Activated CD8-positive, alpha-beta memory T cell treated with anti-CD3 and anti-CD28 coated beads for 1 hour (primary cell): ENCODE results near the gene CDK2AP2.

Experiments used
- DNase-seq, 2 donors: peaks; one replicate each; pipeline ENCODE4 v3.0.0-alpha.2; 2020; ENCODE audit warnings: low read depth in 1 of 2; ENCODE audit errors: extremely low read depth in 1 of 2

Gene CDK2AP2

DNA sequence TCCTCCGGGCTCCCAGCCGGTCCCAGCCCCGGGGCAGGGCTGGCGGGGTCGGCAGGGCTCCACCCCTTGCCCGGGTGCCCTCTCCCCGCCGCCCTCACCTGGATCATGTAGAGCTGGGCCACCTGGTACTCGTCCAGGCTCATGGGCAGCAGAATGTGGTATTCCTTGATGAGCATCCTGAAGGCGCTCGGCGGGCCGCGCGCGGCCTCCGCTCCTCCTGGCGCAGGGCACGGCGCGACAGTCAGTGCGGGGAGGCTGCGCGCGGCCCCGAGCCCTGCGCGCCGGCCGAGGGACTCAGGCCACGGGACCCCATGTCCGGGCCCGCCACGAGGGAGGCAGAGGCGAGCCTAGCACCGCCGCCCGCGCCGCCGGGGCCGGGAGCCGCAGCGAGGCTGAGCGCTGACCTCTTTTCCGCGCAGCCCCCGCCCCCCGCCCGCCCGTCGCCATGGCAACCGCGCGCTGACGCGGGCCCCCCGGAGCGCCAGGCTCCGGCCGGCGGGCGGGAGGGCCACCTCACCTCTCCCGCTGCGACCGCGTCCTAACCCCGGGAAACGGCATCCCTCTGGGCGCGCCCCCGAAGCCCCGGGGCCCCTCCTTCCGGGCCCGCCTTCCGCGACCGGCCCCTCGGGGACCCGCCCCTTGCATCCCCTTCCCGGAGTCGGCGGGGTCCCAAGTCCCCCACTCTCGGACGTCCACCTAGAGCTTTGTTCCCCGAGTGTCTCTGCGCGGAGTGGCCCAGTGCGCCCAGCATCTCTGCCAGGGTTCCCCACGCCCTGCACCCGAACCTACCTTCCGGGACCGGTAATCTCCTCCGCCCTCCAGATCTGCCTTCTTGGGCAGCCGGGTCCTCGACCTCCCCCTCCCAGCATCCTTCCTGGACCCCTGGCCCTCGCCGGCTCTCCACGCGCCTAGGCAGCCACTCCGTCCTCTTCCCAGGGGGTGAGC, 3.7 kb downstream of the CDK2AP2 start:
- no peak for DNase-seq

DNA sequence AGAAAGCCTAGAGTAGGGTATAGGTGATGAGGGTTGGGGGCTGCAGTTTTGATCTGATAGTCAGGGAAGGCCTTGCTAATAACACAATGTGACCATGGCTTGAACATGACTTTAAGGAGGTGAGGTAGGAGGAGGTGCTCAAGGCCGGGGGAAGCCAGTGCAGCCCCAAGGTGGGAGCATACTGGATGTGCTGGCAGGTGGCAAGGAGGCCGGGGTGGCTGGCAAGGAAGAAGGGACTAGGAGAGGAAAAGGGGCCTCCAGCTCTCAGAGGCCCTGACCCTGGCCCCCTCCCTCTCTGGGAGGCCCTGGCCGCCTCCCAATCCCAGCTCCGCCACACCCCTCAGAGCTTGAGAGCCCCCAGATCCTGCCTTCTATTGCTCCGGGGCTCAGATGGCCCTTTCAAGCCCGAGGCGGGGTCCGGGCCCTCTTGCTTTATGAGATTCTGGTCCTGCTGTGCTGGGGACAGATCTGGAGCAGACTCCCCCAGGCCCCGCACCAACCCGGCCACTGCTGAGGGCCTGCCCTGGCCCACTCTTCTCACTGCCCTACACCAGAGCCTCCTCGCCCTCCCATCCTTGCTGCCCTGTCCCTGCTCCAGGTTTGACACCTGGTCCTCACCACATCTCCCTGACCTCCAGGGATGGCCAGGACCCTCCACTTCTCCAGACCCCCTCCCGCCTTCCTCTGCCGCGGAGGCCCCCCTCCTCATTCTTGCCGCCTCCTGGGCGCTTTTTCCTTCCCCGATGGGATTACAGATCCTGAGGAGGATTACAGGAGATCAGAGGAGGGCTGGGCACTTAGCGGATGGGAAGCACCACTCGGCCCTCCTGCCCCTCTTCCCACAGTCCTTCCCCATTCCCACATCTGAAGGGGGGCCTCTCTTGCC, 4.6 kb downstream of the CDK2AP2 start:
- DNase-seq, result no peak

DNA sequence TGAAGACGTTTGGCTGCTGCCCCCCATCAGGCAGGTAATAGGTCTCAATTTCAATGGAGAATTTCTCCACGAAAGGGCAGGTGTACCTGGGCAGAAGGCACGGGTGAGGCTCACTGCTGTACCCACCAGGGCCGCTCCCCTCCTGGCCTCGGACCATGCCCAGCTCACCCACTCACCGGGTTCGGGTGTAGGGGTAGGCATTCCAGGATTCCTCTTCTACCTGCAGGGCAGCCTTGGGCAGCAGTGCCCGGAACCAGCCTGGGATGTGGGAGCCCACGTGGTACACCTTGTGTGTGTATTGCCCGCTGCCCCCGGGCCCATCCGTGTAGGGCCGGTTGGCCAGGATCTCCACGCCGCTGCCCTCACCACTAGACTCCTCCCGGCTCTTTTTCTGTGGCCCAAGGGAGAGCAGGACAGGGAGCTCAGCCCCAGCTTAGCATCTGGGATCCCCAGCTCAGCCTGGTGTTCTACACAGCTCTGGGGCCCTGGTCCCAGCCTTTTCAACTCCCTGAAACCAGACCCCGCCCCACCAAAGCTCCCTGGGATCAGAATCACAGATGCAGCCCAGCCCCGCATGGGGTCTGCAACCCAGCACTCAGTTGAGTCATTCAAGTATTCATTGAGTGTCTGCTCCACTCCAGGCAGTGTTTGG, 5.5 kb downstream of the CDK2AP2 start:
- DNase-seq, result no peak

DNA sequence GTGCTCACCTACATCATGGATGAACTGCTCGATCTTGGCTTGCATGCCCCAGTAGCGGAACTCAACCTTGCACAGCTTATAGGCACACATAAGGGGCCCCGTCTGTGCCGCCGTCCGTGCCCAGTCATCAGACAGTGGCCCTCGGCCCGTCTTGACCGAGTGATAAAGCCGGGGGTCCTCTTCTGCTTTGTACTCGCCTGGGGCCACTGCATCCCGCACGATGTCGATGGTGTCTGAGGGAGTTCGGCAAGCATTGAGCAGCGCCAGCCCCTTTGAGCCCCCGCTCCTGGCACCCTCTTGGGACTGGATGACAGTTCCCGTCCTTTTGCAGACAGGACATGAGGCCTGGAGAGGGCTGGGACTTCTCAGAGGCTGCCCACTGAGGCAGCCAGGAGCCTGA, 6.1 kb downstream of the CDK2AP2 start:
- DNase-seq, result no peak

DNA sequence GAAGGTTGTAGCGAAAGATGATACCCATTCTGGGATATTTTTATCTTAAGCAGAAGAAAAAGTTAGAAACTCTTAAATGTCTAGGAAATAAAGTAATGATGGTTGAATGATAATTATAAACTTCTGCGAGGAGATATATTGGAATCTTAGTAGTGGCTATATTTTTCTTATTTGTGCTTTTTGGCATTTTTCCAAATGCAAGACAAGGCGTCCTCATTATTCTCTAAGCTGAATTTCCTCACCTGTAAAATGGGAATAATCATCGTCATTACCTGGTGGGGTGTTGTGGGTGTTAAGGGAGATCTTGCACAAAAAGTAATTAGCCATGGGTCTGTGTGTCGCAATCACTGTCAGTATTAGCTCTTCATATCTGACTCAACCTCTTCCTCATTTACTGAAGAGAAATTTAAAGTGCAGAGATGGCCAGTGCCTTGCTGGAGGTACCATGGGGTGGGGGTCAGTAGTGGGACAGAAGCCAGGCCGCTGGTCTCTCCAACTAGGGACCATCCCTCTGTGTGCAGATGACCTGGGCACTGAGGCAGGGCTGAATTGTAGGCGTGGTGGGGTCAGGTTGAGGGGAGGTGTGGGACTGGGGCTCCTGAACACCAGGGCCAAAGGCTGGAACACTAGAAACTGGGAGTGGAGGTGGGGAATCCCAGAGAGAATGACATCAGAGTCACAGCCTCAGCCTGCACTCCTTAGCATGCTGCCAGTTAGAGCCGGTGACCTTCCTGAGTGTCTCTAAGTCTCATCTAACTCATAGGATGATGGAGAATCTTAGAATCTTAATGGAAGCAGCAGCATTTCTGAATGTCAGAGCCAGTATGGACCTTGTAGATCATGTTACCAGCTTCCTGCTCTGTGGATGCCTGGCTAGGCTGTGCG, 6.9 kb downstream of the CDK2AP2 start:
- DNase-seq, result no peak

DNA sequence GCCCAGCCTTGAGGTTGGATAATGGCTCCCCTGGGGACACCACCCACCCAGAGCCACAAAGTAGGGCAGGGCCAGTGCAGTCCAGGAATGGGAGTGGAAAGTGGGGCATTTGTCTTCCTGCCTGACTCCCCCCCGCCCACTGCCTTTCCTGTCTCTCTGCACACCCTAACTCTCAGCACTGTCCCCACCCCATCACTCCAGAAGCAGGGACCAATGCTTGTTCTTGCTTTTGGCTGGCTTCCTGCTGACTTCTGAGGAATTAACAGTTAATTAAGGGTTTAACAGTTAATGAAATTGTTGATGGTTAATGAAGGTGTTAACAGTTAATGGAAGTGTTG, 7.5 kb downstream of the CDK2AP2 start:
- no peak for DNase-seq

DNA sequence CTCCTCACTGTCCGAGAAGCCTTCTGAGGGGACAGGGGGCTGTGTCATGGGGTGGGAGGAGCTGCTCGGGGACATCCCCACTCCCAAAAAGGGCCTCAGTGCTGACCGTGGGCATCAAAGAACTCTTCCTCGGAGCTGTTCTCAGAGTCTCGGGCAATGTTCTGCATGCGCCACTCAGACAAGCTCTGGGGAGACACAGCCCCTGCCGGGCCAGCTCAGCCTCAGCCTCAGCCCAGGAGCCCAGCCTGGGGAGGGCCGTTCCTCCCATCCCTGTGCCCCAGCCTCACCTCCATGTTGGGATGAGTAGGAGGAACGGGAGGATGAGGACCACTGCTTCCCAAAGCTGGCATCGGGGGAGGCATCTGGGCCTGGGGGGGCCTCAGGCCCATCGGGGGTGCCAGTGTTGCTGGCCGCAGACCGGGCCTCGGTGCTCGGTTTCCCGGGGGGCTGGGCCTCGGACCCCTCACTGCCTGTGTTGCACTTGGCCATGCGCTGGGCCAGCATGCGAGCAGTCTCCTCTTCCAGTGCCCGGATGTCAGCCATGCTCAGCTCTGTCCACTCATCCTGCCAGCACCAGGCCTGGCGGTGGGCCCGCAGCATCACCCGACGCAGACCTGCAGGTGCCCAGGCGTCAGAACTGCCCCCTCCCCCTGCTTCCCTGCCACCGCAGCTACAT, 8.0 kb downstream of the CDK2AP2 start:
- no peak for DNase-seq

DNA sequence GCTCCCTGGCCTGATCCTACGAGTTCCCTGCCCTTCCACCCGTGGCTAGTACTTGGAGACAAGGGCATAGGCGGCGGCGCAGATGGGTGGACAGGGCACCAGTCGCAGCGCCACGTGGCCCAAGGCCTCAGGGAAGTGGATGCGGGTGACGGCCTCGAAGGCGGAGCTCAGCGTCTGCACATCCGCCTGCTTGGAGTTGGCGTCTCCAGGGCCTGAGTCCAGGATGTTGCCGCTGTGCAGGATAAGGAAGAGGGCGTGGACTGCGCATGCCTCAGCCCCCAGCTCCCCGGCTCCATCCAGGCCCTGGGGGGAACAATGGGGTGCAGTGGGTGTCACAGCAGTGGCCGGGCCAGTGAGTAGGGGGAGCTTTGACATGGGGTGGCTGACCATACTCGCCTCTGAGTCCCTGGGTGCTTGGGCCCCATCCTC, 9.4 kb downstream of the CDK2AP2 start:
- no peak for DNase-seq

DNA sequence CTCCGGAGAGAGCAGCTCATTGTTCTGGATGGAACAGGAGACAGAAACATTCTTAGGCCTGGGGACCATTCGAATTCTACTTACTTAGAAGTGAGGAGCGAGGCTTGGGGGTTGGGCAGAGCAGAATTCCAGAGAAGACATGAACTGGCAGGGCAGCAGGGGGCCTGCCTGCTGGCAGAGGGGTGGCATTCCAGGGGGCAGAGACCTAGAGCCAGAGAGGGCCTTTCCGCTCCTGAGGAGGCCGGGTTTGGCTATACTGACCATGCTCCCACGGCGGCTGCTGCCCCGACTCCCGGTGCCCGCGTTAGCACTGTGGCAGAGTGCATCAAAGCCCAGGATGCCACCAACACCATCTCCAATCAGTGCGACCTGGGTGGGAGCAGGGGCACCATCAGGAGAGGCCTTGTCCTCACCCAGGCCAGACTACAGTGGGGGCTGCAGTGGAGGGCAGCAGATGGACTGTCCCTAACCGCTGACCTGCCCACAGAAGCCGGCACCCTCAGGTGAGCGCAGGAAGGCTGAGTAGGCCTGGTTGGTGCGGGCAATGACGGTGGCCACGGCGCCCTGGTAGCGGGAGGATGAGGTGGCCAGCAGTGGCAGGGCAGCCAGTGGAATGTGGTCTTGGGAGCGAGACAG, 10.2 kb downstream of the CDK2AP2 start:
- no peak for DNase-seq

DNA sequence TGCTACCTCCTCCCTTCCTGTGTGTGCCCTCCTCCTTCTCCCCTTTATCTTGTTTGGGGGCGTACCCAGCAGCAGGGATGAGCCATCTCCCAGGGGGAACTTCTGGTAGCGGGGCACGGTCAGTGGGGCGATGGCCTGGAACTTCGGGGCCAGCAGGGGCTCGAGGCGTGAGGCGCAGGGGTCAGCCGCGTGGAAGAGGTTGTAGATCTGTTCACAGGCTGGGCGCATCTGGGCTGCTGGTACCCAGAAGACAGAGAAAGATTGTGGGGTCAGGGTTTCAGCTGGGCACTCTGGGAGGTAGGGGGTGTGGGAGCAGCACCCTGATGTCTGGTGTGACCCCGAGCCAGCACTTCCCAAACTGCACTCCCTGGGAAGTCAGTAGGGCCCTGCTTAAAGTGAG, 11.8 kb downstream of the CDK2AP2 start:
- no peak for DNase-seq

DNA sequence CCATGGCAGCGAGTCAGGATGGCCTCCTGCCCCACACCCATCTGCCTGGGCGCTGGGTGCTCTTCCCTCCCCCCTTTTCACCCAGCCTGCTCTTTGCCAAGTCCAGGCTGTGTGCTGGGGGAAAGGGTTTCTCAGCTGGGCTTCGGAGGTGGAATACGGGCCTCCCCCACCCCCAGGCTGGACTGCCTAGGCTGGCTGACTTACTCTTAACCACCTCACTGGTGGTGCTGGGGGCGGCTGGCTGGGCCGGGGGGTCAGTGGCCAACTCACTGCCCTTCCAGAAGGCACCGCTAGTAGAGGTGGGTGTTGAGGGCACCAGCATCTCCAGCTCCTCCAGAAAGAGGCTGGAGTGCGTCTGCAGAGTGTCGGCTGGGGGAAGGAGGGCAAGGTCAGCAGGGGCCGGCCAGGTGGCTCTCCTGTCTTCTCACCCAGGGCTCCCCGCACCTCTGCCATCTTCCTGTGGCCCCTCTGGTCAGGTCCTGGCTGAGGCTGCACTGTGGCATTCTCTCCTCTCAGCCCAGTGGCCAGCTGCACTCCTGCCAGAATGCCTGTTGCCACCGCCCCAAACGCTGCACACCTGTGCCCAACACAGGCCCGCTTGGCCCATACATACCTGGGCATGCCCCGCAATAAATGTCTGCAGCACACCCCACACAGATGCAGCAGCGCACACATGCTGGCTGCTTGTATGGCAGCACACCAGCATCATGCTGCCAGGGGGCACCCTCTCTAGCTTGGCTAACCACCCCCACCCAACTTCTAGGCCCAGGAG, 12.5 kb downstream of the CDK2AP2 start:
- DNase-seq, result no peak

DNA sequence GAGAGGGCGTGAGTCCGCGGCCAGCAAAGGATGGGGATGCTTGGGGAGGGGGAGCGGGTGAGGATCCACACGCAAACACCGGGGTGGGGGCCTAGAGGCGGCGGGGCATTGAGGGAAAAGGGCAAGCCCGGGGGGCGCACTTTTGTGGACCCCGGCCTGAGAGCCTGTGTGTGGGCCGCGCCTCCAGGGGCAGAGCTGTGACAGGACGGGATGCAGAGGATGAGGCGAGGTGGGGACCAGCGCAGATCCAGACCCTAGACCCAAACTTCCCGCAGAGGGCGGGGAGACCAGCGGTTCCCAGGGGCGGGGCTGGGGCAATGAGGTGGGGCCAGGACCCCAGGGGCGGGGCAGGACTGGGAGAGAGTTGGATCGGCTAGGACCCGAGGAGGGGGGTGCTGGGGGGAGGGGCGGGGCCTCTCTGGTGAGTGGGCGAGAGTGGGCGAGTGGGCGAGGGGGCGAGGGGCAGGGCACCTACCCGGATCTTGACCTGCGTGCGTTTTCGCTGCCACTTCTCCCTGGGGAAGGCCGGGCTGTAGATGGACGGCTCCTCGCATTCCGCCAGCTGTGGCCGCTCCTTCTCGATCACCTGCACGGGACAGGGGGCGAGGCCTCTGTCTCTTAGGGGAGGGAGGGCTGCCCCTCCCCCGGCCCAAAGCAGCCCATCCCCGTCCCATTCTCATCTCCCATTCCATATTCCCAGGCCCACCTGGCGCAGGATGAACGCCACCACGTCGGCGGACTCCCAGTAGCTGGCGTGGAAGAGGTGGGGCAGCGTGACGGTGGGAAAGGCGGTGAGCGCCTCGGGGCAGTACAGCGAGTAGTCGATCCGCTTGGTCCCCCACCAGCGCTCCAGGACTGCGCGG, 13.4 kb downstream of the CDK2AP2 start:
- no peak for DNase-seq

DNA sequence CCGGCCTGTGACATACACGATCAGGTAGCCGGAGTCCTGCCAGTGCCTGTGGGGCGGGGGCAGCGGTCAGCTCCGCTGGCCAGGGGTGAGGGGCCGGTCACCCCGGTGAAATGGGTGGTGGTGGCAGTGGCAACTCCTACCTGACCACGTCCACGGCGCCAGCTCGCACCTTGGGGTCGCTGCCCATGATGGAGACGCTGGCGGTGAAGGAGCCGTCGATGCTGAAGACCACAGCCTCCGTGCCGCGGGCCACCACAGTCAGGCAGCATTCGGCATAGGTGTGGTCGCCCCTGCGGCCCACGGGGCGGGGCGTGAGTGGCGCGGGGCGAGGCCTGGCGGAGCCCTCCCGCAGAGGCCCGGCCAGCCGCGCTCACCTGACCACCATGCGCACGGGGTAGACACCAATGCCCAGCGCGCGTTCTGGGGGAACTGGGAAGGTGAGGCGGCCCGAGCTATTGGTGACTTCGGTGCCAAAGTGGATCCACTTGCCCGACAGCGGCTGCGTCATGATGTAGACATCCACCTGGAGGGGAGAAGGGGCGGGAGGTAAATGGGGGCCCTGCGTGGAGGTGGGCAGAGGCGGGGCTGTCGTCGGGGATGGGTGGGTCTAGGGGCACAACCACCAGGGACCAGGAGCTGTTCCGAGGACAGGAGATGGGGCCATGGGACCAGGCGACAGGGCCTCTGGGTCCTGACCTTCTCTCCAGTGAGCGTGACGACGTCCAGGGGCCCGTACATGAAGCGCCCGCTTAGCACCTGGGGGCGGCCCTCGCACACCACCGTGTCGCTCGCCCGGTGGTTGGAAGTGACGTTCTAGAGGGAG, 14.2 kb downstream of the CDK2AP2 start:
- no peak for DNase-seq

DNA sequence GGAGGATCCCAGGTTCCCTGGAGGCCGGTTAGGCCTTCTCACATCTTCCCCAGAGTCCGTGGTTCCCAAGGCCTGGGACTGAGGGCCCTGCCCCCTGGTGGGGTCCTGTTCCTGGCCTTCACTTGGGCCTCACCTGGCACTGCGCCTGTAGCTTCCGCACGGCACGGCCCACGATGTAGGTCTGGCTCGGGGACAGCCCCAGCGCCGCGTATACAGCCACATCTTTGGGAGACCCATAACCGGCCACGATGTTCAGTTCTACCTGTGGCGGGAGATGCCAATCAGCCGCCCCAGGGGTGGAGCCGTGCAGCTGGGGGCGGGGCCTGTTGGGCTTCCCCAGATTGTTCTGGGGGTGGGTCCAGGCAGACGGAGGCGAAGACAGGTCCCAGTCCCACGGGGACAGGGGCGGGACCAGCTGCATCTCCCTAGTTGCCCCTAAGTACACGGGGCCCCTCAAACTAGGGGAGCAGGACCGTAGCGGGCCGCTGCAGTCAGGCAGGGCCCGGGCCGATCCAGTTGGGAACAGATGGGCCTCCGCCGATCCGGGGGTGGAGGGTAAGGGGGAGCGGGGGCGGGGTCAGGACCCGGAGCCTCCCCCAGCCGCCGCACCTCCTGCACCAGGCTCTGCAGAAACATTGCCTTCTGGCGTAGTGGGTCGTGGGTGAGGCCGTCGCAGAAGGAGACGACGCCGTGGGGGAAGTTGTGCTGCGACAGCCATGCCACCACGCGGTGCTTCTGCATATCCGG, 15.0 kb downstream of the CDK2AP2 start:
- DNase-seq, result no peak

DNA sequence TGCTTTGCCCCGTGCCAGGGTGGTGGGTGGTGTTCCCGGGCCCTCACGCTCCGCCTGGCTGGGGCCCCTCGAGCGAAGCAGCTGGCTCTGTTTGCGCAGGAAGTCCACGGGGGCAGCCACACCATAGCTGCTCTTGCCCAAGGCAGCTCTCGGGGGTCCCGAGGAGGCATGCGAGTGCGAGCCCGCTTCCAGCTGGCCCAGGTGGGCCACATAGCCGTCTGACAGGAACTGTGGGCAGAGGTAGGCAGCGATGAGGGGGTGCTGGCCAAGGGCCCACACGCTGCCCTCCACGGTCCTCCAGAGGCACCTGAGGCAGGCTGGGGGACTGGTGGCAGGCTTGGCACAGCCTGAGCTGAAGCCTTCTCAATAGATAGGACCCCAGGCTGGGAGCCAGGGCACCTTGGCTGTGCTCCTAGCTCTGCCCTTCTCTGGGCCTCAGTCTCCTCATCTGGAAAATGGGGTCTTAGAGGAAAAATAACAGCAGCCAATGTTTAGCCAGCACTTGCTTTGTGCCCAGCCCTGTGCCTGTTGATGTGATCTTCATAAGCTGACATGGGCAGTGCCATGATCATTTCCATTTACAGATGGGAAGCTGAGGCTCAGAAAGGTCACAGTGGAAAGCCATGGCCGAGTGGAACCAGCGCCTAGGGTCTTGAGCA, 15.8 kb downstream of the CDK2AP2 start:
- no peak for DNase-seq
